H1 (cell line): Measurements from ENCODE around the gene CHST3.

Experiments used
- JUN ChIP-seq: IDR thresholded peaks from 2 replicates; pipeline ENCODE4 v1.6.1; 2011; ENCODE audit warnings: low read depth, mild to moderate bottlenecking, improper control_type of control experiment, low read length
- TF ChIP-seq, protein P1 (sequence below), 3 experiments: IDR thresholded peaks; 1 replicate in 2 of 3; 2 replicates in 1 of 3; pipeline versions ENCODE4 v1.5.1 to v1.6.1; 2011; ENCODE audit warnings: low read length in 3 of 3, mild to moderate bottlenecking in 3 of 3, inconsistent platforms in 2 of 3, low read depth in 1 of 3, moderate library complexity in 1 of 3; ENCODE audit not compliant: insufficient read depth in 1 of 3; ENCODE audit errors: control extremely low read depth in 1 of 3

DNA sequence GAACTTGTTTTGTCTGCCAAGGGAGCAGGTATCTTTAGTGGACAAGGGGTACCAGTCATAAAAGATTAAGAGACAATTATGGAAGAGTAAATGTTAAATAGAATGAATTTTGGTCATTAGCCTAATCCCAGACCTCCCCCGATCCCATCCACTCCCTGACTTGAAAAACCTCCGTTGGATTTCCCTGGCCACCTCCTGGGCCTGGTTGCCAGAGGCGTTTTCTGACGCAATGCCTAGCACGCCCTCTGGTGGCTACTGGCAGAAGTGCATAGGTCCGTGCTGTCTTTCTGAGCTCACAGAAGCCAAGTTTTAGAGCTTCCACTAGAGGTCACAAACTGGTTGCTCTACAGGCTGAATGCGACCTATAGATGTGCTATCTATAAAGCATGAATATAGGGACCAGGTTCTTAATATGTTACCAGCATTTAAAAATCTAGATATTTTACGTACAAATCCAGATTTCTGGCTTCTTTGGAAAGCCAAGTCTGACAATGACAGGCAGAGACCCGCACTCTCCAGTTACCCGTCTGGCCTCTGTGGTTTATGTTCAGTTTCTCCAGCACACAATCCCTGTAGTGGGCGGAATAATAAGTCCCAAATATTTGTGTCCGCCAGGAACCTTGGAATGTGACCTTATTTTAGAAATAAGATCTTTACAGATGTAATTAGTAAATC is 84.4 kb downstream of the CHST3 start:
- TF ChIP-seq, protein P1, sequence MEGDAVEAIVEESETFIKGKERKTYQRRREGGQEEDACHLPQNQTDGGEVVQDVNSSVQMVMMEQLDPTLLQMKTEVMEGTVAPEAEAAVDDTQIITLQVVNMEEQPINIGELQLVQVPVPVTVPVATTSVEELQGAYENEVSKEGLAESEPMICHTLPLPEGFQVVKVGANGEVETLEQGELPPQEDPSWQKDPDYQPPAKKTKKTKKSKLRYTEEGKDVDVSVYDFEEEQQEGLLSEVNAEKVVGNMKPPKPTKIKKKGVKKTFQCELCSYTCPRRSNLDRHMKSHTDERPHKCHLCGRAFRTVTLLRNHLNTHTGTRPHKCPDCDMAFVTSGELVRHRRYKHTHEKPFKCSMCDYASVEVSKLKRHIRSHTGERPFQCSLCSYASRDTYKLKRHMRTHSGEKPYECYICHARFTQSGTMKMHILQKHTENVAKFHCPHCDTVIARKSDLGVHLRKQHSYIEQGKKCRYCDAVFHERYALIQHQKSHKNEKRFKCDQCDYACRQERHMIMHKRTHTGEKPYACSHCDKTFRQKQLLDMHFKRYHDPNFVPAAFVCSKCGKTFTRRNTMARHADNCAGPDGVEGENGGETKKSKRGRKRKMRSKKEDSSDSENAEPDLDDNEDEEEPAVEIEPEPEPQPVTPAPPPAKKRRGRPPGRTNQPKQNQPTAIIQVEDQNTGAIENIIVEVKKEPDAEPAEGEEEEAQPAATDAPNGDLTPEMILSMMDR (IDR thresholded peaks at IDR 0.05; ENCODE audit: control extremely low read depth in 1 of 3, insufficient read depth in 1 of 3, low read depth in 1 of 3, low read length in 3 of 3): peak; percentile 94 to 100 (median 100)
- no peak for TF ChIP-seq JUN
